ENCODE data around the gene EIF3K.

- no peak for TF ChIP-seq POLR2A (IDR thresholded peaks at IDR 0.05; ENCODE audit: low read length)
- TF ChIP-seq CTCF (IDR thresholded peaks at IDR 0.05), result no peak
- TF ChIP-seq, protein P1, sequence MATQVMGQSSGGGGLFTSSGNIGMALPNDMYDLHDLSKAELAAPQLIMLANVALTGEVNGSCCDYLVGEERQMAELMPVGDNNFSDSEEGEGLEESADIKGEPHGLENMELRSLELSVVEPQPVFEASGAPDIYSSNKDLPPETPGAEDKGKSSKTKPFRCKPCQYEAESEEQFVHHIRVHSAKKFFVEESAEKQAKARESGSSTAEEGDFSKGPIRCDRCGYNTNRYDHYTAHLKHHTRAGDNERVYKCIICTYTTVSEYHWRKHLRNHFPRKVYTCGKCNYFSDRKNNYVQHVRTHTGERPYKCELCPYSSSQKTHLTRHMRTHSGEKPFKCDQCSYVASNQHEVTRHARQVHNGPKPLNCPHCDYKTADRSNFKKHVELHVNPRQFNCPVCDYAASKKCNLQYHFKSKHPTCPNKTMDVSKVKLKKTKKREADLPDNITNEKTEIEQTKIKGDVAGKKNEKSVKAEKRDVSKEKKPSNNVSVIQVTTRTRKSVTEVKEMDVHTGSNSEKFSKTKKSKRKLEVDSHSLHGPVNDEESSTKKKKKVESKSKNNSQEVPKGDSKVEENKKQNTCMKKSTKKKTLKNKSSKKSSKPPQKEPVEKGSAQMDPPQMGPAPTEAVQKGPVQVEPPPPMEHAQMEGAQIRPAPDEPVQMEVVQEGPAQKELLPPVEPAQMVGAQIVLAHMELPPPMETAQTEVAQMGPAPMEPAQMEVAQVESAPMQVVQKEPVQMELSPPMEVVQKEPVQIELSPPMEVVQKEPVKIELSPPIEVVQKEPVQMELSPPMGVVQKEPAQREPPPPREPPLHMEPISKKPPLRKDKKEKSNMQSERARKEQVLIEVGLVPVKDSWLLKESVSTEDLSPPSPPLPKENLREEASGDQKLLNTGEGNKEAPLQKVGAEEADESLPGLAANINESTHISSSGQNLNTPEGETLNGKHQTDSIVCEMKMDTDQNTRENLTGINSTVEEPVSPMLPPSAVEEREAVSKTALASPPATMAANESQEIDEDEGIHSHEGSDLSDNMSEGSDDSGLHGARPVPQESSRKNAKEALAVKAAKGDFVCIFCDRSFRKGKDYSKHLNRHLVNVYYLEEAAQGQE (IDR thresholded peaks at IDR 0.05), result no peak
- TF ChIP-seq RFX5 (IDR thresholded peaks at IDR 0.05), result no peak
- no peak for TF ChIP-seq CBX2 (IDR thresholded peaks at IDR 0.05; ENCODE audit: borderline replicate concordance, low read depth)
- no peak for TF ChIP-seq MAFK (IDR thresholded peaks at IDR 0.05; ENCODE audit: partially characterized antibody)
- no peak for TF ChIP-seq MYC (IDR thresholded peaks at IDR 0.05; ENCODE audit: borderline replicate concordance, low read length)
- no peak for TF ChIP-seq USF2 (IDR thresholded peaks at IDR 0.05)
- TF ChIP-seq JUN (IDR thresholded peaks at IDR 0.05), result no peak; a peak in 2 of 5 replicates
- TF ChIP-seq ZNF302 (CRISPR knock-in tag; IDR thresholded peaks at IDR 0.05), result no peak
- TF ChIP-seq EP300 (IDR thresholded peaks at IDR 0.05), result no peak
These were observed 31.3 kb downstream of the EIF3K start for GRCh38 chr19:38650172-38650775.
